Upper lobe of left lung (tissue), 4 donors: ENCODE results near the gene MTRF1.

Source experiments
- POLR2AphosphoS5 ChIP-seq, 2 donors: sonication (generic); formaldehyde crosslinking; IDR thresholded peaks; one replicate each; pipeline ENCODE4 v1.5.1; 2017; ENCODE audit warnings: antibody characterized with exemption in 2 of 2
- TF ChIP-seq, protein P1 (sequence below), 6 experiments: fragments of 450-650 bp in 4 of 6; fragments of 200-600 bp in 2 of 6; sonication (generic) in 2 of 6; IDR thresholded peaks; one replicate each; pipeline ENCODE4 v1.5.1; 2016 to 2019; ENCODE audit warnings: antibody characterized with exemption in 6 of 6

DNA sequence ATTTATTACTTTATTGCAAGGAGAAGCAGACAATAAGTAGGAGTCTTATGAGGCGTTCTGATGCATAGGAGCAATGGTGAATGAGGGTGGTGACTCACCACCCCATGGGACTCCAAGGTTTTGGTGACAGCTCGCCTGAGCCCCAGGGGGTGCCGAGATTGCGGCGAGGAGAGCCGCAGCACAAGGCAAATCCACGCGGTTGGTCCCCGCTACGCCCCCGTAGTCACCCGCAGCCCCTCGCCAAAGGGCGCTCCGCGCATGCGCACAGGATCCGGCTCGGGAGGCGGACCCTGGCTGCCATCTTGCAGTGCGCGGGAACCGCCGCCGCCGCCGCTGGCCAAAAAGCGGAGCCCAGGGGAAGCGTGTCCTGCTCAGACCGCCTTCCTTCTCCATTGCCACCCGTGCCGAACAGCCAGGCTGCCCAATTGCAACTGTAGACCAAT lies 47.6 kb upstream of the MTRF1 start, which contains the start of gene NAA16:
- TF ChIP-seq, protein P1, sequence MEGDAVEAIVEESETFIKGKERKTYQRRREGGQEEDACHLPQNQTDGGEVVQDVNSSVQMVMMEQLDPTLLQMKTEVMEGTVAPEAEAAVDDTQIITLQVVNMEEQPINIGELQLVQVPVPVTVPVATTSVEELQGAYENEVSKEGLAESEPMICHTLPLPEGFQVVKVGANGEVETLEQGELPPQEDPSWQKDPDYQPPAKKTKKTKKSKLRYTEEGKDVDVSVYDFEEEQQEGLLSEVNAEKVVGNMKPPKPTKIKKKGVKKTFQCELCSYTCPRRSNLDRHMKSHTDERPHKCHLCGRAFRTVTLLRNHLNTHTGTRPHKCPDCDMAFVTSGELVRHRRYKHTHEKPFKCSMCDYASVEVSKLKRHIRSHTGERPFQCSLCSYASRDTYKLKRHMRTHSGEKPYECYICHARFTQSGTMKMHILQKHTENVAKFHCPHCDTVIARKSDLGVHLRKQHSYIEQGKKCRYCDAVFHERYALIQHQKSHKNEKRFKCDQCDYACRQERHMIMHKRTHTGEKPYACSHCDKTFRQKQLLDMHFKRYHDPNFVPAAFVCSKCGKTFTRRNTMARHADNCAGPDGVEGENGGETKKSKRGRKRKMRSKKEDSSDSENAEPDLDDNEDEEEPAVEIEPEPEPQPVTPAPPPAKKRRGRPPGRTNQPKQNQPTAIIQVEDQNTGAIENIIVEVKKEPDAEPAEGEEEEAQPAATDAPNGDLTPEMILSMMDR (IDR thresholded peaks at IDR 0.05): peak in 1 of 6 experiments; percentile 52
- TF ChIP-seq POLR2AphosphoS5 (IDR thresholded peaks at IDR 0.05): peak; percentile 74 to 94
